ENCODE measurements around the gene FAM20C. TPM values are rescaled to one million over a fixed set of nuclear protein-coding genes. Genes with fewer than 3 reads are reported as not detected.

FAM20C gene
- polyA plus RNA-seq, 6 donors from 2014 or later, result 0.18 TPM; not detected in 5

DNA sequence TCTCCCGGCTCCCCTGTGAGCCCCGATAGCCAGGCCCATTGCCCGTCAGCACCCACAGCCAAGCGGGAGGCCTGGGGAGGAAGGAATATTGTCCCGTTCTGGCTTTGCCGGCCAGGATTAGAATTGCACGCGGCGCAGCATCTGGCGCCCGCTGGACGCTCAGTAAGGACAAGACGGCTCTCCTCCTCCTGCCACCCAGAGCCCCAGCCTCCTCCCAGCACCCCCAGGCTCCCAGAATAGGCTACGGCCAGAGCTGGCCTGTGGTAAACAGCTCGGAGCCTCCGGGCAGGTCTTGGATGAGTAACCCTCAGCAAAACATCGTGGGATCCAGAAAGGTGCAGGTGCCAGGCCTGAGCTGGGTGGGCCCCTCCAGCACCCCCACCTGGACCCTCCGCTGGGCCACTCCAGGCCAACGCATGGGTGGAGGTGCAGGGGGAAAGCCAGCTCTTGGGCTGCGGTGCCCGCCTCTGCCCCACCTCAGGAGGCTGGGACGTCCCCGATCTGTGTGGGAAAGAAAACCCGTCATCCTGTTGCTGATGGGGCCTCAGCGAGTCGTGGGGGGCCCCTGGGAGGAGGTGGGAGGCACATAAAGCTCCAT, 5.8 kb upstream of the FAM20C start:
- H3K4me1 Mint-ChIP-seq, result peaks cover 0 to 3% (median 2%) of the 10 kb centered on the region in 3 donors
- H3K36me3 Mint-ChIP-seq, result no peaks in the 10 kb centered on the region
- H3K9me3 Mint-ChIP-seq, result peaks cover 0 to 2% (median 0%) of the 10 kb centered on the region in 7 donors
- DNase-seq (no peak), ATAC-seq (ENCODE audit: low read depth in 2 of 2) (no peak)
- no peak overlapping the region for H3K27ac Mint-ChIP-seq
- no peak overlapping the region for H3K4me3 Mint-ChIP-seq
- peaks cover 22 to 40% (median 38%) of the 10 kb centered on the region in 3 donors for H3K27me3 Mint-ChIP-seq

DNA sequence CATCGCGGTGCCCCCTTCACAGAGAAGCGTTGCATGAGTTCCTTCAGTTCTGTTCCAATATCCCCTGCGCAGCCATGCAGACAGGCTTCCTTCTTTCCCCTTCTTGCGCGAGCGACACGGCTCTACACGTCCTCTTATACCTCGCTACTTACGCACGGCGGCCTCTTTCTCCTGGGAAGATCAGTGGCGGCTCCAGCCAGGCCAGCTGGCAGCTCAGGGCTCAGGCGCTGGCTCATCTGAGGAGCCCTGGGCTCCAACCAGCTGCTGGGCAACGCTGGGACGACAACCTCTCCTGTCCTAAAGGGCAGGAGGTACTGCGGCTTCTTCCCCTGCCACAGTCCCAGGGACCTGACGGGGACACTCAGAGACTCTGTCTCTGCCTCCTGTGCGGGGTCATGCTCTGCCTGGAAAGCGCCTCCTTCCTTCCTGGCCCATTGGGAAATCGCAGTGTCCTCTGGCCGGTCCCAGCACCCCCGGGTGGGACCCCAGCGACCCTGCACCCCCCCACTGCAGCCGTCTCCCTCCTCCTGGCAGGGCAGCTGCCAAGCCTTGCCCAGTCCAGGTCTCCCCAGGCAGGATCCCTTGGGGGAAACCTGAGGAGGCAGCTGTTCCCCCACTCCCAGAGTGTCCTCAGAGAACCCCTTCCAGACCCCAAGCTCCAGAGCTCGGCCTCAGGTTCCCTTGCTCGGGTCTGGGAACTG, 5.0 kb upstream of the FAM20C start:
- peaks cover 0 to 4% (median 4%) of the 10 kb centered on the region in 3 donors for H3K4me1 Mint-ChIP-seq
- H3K36me3 Mint-ChIP-seq, result no peaks in the 10 kb centered on the region
- no peak overlapping the region for H3K4me3 Mint-ChIP-seq
- ATAC-seq (ENCODE audit: low read depth in 2 of 2) (no peak), DNase-seq (no peak)
- peaks cover 0 to 2% (median 0%) of the 10 kb centered on the region in 7 donors for H3K9me3 Mint-ChIP-seq
- peaks cover 23 to 40% (median 38%) of the 10 kb centered on the region in 3 donors for H3K27me3 Mint-ChIP-seq
- H3K27ac Mint-ChIP-seq, result no peak overlapping the region

DNA sequence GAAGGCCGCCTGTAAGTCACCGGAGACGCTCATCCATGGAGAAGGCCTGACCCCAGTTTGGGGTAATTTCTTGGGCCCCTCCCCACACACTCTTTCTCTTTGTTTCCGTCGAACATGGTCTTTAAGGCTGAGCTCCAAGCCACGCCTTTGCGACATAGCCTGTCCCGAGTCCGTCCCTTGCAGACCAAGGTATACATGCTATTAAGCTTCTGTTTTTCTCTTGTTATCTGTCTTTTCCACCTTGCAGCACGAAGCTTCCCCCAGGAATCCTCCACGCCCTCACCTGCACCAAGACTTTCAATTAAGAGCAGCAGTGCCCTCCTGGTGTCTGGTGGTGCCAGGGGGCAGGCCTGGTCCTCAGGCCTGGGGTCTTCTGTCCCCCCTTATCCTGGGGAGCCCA, 4.2 kb upstream of the FAM20C start:
- ATAC-seq (ENCODE audit: low read depth in 2 of 2), result no peak
- Mint-ChIP-seq H3K27me3 (peaks cover 23 to 40% (median 38%) of the 10 kb centered on the region in 3 donors), H3K27ac (peak overlapping the region in 1 of 6 donors; percentile 49), H3K4me1 (peaks cover 0 to 4% (median 4%) of the 10 kb centered on the region in 3 donors), H3K36me3 (no peaks in the 10 kb centered on the region), H3K9me3 (peaks cover 0 to 2% (median 0%) of the 10 kb centered on the region in 7 donors), H3K4me3 (no peak overlapping the region)
- no peak for DNase-seq

DNA sequence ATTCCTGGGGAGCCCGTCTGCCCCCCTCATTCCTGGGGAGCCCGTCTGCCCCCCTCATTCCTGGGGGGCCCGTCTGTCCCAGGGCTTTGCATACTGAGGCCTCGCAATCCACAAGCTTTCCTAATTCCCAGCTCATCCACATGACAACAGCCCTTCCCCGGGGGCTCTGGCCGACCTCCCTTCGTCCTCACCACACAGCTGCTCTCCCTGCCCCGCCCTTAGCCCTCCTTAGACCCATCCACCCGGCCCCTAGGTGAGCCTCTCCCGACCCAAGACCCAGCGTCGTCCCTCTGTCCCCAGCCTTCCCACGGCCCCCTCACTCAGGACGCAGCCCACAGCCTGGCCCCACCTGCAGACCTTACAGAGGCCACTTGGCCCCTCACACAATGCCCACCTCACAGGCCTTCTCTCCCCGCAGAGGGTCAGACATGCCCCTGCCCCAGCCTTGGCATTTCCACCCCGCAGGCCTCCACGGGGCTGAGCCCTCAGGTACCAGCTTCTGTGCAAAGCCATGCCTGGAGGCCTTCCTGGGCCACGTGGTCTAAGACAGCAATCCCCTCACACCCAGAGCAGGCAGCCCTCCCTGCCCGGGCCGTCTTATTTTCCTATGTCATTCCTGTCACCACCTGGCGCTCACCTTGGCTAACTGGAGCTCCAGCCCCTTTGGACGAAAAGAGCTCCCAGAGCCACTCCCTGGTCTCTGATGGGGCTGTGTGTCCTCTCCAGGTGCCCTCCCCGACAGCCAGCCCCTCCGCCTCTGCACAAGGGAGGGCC, 3.5 kb upstream of the FAM20C start:
- Mint-ChIP-seq H3K27me3 (peaks cover 23 to 43% (median 42%) of the 10 kb centered on the region in 3 donors), H3K4me3 (peak overlapping the region in 1 of 8 donors; percentile 42), H3K36me3 (no peaks in the 10 kb centered on the region), H3K27ac (peak overlapping the region in 1 of 6 donors; percentile 24), H3K4me1 (peaks cover 0 to 4% (median 4%) of the 10 kb centered on the region in 3 donors), H3K9me3 (peaks cover 0 to 2% (median 0%) of the 10 kb centered on the region in 7 donors)
- DNase-seq, result no peak
- ATAC-seq (ENCODE audit: low read depth in 2 of 2), result no peak

DNA sequence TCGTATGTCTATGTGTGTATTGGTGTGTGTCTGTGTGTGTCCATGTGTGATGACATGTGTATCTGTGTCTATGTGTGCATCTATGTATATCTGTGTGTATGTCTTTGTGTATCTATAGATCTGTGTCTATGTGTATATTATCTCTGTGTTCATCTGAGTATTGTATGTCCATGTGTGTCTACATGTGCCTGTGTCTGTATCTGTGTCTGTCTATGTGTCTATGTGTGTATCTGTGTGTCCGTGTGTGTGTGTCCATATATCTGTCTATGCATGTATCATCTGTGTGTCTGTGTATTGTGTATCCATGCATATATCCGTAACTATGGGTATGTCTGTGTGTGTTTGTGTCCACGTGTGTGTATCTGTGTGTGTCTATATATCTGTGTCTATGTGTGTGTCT, 2.7 kb upstream of the FAM20C start:
- no peaks in the 10 kb centered on the region for H3K36me3 Mint-ChIP-seq
- H3K27ac Mint-ChIP-seq, result no peak overlapping the region
- ATAC-seq (ENCODE audit: low read depth in 2 of 2) (no peak), DNase-seq (no peak)
- peaks cover 23 to 48% (median 44%) of the 10 kb centered on the region in 3 donors for H3K27me3 Mint-ChIP-seq
- peaks cover 0 to 2% (median 0%) of the 10 kb centered on the region in 7 donors for H3K9me3 Mint-ChIP-seq
- H3K4me3 Mint-ChIP-seq, result peak overlapping the region in 4 of 8 donors; percentile 4 to 46 (median 25)
- peaks cover 0 to 4% (median 4%) of the 10 kb centered on the region in 3 donors for H3K4me1 Mint-ChIP-seq

DNA sequence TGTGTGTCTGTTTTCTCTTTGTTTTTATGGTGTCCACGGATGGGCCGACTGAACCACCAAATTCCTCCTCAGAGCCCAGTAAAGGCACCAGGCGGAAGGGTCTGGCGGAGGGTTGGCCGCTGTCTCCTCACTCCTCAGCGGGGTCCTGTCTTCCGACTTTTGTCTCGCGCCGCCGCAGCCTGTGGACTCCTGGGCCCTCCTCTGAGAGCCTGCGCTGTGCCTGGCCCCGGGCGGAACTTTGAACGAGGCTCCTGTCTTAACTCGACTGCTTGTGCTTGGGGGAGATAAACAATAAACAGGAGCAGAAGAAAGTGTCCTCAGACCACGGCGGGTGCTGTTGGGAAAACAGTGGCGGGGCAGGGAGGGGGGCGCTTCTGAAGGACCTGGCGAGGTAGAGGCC, 2.2 kb upstream of the FAM20C start:
- Mint-ChIP-seq H3K9me3 (peaks cover 0 to 2% (median 0%) of the 10 kb centered on the region in 7 donors), H3K36me3 (no peaks in the 10 kb centered on the region), H3K27ac (no peak overlapping the region), H3K4me3 (peak overlapping the region in 5 of 8 donors; percentile 8 to 61 (median 32)), H3K4me1 (peaks cover 0 to 4% (median 4%) of the 10 kb centered on the region in 3 donors), H3K27me3 (peaks cover 23 to 53% (median 49%) of the 10 kb centered on the region in 3 donors)
- DNase-seq (no peak), ATAC-seq (ENCODE audit: low read depth in 2 of 2) (no peak)

DNA sequence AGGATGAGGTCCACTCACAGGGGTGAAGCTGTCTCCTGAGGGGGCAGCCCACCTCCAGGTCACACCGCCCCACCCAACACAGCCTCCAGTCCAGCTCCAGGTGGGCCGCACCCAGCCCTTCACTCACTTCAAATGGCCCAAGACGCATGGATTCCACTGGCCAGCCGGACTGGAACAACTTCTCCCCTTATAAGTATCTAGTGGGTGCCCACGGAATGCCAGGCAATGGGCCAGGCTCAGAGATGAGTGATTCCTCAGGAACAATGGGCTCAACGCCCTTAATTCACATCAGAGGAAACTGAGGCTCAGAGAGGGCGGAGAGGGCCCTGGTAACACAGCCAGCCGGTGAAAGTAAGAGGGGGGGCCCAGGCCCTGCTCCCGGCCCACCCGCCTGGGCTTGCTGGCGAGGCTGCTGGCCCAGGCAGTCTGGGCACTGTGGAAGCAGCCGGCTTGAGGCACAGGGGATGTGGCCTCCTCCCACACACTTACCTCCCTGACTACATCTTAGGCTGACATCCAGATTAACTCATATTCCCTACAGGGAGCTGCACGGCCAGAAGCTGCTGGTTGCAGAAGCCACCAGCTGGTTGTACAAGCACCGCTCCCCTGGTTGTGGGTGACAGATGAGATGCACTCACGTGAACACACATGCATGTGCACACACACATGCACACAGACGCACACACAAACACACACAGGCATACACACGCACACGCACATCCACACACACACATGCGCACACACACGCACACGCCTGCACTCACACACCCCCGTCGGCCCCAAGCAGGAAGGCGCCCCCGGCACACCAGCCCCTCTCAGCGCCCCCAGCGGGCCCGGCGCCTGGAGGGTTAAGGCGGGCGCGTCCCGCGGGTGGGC, 1.0 kb upstream of the FAM20C start:
- H3K9me3 Mint-ChIP-seq, result peaks cover 0 to 2% (median 0%) of the 10 kb centered on the region in 7 donors

DNA sequence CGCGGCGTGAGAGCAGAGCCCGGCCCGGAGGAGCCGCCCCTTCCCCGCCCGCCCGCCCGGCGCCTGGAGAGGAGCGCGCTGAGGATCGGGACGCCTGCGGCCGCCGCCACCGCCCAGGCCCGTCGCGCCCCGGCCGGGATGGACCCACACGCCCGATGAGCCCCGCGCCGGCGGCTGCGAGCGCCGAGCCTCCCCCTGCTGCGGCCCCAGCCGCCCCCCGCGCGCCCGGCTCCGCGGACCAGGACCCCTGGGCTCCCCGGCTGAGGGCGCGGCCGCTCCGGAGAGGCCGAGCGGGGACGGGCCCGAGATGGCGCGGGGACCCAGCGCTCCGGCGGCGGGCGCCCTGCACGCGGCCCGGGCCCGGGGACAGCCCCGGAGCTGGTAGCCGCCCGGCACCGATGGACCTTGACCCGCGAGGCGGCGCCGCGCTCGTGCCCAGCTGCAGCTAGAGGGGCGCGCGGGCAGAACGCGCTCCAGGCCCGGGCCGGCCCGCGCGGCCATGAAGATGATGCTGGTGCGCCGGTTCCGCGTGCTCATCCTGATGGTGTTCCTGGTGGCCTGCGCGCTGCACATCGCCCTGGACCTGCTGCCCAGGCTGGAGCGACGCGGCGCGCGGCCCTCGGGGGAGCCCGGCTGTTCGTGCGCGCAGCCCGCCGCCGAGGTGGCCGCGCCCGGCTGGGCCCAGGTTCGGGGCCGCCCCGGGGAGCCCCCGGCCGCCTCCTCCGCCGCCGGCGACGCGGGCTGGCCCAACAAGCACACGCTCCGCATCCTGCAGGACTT, 520 bp downstream of the FAM20C start:
- H3K27me3 Mint-ChIP-seq, result peaks cover 29 to 69% (median 62%) of the 10 kb centered on the region in 3 donors
- DNase-seq (no peak), ATAC-seq (ENCODE audit: low read depth in 2 of 2) (peak; percentile 9 to 15)
- peaks cover 0 to 2% (median 0%) of the 10 kb centered on the region in 7 donors for H3K9me3 Mint-ChIP-seq
- no peaks in the 10 kb centered on the region for H3K36me3 Mint-ChIP-seq
- H3K4me1 Mint-ChIP-seq, result peaks cover 0 to 4% (median 4%) of the 10 kb centered on the region in 3 donors
- H3K27ac Mint-ChIP-seq, result no peak overlapping the region
- H3K4me3 Mint-ChIP-seq, result peak overlapping the region in 2 of 8 donors; percentile 25 to 41

More for the DNA sequence above, 1.0 kb upstream of the FAM20C start:
- no peaks in the 10 kb centered on the region for H3K36me3 Mint-ChIP-seq
- H3K27ac Mint-ChIP-seq, result peak overlapping the region in 2 of 6 donors; percentile 8 to 79
- H3K4me1 Mint-ChIP-seq, result peaks cover 0 to 4% (median 4%) of the 10 kb centered on the region in 3 donors
- peak overlapping the region; percentile 61 to 95 (median 80) for H3K4me3 Mint-ChIP-seq
- H3K27me3 Mint-ChIP-seq, result peaks cover 31 to 64% (median 60%) of the 10 kb centered on the region in 3 donors
- ATAC-seq (ENCODE audit: low read depth in 2 of 2) (peak in 1 of 2 donors; percentile 11), DNase-seq (no peak)

DNA sequence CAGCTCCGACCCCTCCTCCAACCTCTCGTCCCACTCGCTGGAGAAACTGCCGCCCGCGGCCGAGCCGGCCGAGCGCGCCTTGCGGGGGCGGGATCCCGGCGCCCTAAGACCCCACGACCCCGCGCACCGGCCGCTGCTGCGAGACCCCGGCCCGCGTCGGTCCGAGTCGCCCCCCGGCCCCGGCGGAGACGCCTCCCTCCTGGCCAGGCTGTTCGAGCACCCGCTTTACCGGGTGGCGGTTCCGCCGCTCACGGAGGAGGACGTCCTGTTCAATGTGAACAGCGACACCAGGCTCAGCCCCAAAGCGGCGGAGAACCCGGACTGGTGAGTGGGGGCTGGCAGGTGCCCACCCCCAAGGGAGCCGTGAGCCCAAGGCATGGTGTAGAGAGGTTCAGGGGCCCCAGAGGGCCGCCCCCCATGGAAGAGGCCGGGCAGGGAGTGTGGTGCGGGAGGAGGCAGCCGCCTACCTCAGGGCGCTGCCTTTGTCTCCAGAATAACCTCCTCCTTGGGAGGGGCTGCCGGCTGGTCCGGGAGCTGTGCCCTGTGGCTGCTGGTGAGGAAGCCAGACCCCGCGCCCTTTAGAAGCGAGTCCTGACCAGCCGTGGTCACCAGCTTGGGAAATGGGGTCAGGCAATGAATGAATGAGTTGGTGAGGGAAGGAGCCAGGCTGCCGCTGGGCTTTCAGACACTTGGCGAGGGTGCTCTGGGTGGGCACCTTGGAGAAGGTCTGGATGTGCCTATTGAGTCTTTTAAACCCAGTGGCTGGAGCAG, 1.3 kb downstream of the FAM20C start:
- Mint-ChIP-seq H3K27ac (no peak overlapping the region), H3K27me3 (peaks cover 33 to 68% (median 64%) of the 10 kb centered on the region in 3 donors), H3K4me3 (peak overlapping the region in 7 of 8 donors; percentile 5 to 72 (median 49)), H3K36me3 (no peaks in the 10 kb centered on the region), H3K9me3 (peaks cover 0 to 2% (median 0%) of the 10 kb centered on the region in 7 donors), H3K4me1 (peaks cover 0 to 4% (median 4%) of the 10 kb centered on the region in 3 donors)
- ATAC-seq (ENCODE audit: low read depth in 2 of 2) (no peak), DNase-seq (no peak)

DNA sequence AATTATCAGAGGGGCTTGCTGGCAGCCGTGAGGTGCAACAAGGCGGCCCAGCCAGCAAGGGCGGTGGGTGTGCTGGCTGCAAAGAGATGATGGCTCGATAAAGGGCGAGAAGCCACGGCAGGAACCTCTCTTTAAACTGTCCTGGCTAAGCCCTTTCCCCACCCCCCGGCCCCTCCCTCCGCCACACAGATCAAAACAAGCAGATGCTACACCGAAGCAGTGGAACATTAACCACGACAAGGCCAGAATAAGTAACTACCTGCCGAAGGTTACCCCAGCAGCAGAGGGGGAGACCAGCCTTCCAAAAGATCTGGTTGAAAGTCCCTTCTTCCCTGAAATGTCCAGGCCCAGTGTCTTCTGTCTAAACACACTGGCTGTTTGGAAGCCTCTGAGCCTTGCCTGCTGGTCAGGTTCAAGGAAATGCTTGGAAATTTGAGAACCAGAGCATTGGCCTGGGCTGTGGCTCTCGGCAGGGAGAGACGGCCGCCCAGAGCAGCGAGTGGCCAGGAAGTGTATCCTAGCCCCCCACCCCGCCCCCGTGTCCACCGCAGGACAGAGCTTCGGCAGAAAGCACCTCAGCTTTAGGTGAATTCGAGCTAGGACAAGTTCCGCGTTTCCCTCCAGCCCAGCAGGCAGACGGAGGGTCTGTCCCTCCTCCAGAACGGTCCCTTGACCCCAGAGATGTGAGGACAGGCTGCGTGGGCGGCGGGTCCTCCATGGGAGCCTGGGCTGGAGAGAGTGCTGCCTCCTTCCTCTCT, 2.1 kb downstream of the FAM20C start:
- H3K27me3 Mint-ChIP-seq, result peaks cover 31 to 60% (median 58%) of the 10 kb centered on the region in 3 donors
- DNase-seq (no peak), ATAC-seq (ENCODE audit: low read depth in 2 of 2) (no peak)
- no peak overlapping the region for H3K27ac Mint-ChIP-seq
- H3K4me1 Mint-ChIP-seq, result peaks cover 0 to 4% (median 4%) of the 10 kb centered on the region in 3 donors
- no peaks in the 10 kb centered on the region for H3K36me3 Mint-ChIP-seq
- peak overlapping the region in 7 of 8 donors; percentile 5 to 72 (median 41) for H3K4me3 Mint-ChIP-seq
- peaks cover 0 to under 1% (median 0%) of the 10 kb centered on the region in 7 donors for H3K9me3 Mint-ChIP-seq

All from naive B cell (primary cell).